SHP77 (cell line): ENCODE data around the gene MACF1.
A peak's percentile ranks its signal among the peaks of the same experiment; 100 is the strongest.
"Not testable (repeated sequence)": the region's sequence is repeated elsewhere in the genome, so short reads cannot be mapped to it uniquely, and the experiment has no call there.

Experiments used
- DNase-seq, 2 experiments: peaks; one replicate each; lab custom pipeline; 2025; lab: John Stamatoyannopoulos, UW

MACF1 gene

GRCh38 chr1:39514710-39515124 is 310.2 kb downstream of the MACF1 start:
- not testable (repeated sequence) for DNase-seq

- DNase-seq: not testable (repeated sequence)
These were observed 310.9 kb downstream of the MACF1 start for GRCh38 chr1:39515131-39516086.

GRCh38 chr1:39516841-39517240 is 312.3 kb downstream of the MACF1 start:
- DNase-seq: not testable (repeated sequence)

- DNase-seq: not testable (repeated sequence)
These were observed 313.4 kb downstream of the MACF1 start for GRCh38 chr1:39517936-39518335.

- DNase-seq: not testable (repeated sequence)
These were observed 314.9 kb downstream of the MACF1 start for GRCh38 chr1:39519376-39519775.

GRCh38 chr1:39522221-39522620 is 317.7 kb downstream of the MACF1 start:
- DNase-seq: not testable (repeated sequence)

GRCh38 chr1:39522661-39523567 is 318.4 kb downstream of the MACF1 start:
- no peak for DNase-seq

GRCh38 chr1:39524171-39524570 is 319.7 kb downstream of the MACF1 start:
- no peak for DNase-seq

GRCh38 chr1:39524591-39525365 is 320.3 kb downstream of the MACF1 start:
- DNase-seq: no peak

GRCh38 chr1:39525366-39526165 is 321.1 kb downstream of the MACF1 start:
- DNase-seq: no peak

- no peak for DNase-seq
These were observed 322.1 kb downstream of the MACF1 start for GRCh38 chr1:39526466-39527189.

GRCh38 chr1:39527190-39527579 is 322.7 kb downstream of the MACF1 start:
- DNase-seq: peak in 1 of 2 experiments; percentile 5

- no peak for DNase-seq
These were observed 323.6 kb downstream of the MACF1 start for GRCh38 chr1:39528082-39528481.

GRCh38 chr1:39529901-39530535 is 325.5 kb downstream of the MACF1 start:
- no peak for DNase-seq

- DNase-seq: no peak
These were observed 327.0 kb downstream of the MACF1 start for GRCh38 chr1:39531526-39531925.

GRCh38 chr1:39533442-39533841 is 328.9 kb downstream of the MACF1 start:
- DNase-seq: no peak
